Measurements from ENCODE around the gene ZSWIM1. TPM values are rescaled to one million over a fixed set of nuclear protein-coding genes. Genes with fewer than 3 reads are reported as not detected.

The ZSWIM1 gene
- polyA plus RNA-seq, 1 donor (not counting 4 experiments of a cell fraction or from before 2014, with no cell fraction given) = 4.4 TPM

DNA sequence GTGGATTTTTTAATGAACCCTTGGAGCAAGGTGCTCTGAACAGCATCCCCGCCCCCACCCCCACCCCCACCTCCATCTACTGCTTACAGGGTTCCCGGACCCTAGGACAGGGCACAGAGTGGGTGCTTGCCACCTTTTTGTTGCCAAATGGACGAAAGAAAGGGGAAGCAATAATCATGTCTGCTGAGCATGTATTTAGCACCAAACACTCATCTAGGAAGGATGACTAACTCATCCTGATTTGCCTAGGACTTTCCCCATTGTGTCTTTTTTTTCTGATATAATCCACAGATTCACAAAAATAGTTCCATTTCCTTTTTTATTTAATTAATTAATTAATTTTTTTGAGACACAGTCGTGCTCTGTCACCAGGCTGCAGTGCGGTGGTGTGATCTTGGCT is 32.1 kb downstream of the ZSWIM1 start:
- TF ChIP-seq, protein P1, sequence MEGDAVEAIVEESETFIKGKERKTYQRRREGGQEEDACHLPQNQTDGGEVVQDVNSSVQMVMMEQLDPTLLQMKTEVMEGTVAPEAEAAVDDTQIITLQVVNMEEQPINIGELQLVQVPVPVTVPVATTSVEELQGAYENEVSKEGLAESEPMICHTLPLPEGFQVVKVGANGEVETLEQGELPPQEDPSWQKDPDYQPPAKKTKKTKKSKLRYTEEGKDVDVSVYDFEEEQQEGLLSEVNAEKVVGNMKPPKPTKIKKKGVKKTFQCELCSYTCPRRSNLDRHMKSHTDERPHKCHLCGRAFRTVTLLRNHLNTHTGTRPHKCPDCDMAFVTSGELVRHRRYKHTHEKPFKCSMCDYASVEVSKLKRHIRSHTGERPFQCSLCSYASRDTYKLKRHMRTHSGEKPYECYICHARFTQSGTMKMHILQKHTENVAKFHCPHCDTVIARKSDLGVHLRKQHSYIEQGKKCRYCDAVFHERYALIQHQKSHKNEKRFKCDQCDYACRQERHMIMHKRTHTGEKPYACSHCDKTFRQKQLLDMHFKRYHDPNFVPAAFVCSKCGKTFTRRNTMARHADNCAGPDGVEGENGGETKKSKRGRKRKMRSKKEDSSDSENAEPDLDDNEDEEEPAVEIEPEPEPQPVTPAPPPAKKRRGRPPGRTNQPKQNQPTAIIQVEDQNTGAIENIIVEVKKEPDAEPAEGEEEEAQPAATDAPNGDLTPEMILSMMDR (optimal IDR thresholded peaks at IDR 0.05 in 1 of 3, IDR thresholded peaks at IDR 0.05 in 1 of 3, conservative IDR thresholded peaks at IDR 0.05 in 1 of 3; ENCODE audit: extremely low read depth in 1 of 3, insufficient read depth in 2 of 3, low read length in 3 of 3) = no peak
- TF ChIP-seq EZH2 (IDR thresholded peaks at IDR 0.05; ENCODE audit: low read length) = no peak

DNA sequence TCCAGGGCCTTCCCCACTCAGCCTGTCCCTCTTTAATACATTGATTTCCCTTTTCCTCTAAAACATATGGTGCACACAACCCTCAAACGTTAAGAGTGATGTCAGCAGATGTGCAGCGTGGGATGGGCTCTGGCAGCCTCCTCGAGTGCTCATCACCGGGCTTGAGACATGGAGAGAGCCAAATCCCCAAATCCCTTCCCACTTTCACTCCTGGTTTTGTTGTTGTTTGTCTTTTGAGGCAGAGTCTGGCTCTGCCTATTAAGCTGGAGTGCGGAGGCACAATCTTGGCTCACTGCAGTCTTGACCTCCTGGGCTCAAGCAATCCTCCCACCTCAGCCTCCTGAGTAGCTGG is 36.7 kb downstream of the ZSWIM1 start:
- Histone ChIP-seq H3K4me2 (ENCODE audit: control insufficient read depth, extremely low read depth, insufficient read depth, low read depth, low read length) (no peak overlapping the region), H3K36me3 (ENCODE audit: control insufficient read depth in 2 of 2, extremely low read depth in 1 of 2, insufficient read depth in 2 of 2, low read length in 2 of 2) (no peaks in the 10 kb centered on the region), H3K27me3 (ENCODE audit: control insufficient read depth, extremely low read depth, insufficient read depth, low read length) (no peaks in the 10 kb centered on the region), H3K79me2 (ENCODE audit: control insufficient read depth, insufficient read depth, low read length) (no peaks in the 10 kb centered on the region), H3K9me1 (ENCODE audit: control insufficient read depth, extremely low read depth, insufficient read depth, low read length) (no peaks in the 10 kb centered on the region), H3K4me1 (ENCODE audit: control insufficient read depth, extremely low read depth, insufficient read depth, low read length) (no peaks in the 10 kb centered on the region), H4K20me1 (ENCODE audit: control insufficient read depth, extremely low read depth, insufficient read depth, low read length) (no peaks in the 10 kb centered on the region), H3K9ac (ENCODE audit: control insufficient read depth, extremely low read depth, insufficient read depth, low read length) (no peak overlapping the region), H2AFZ (ENCODE audit: control insufficient read depth, low read length) (no peak overlapping the region), H3K9me3 (ENCODE audit: control insufficient read depth, low read depth, low read length) (no peaks in the 10 kb centered on the region), H3K27ac (ENCODE audit: control insufficient read depth, insufficient read depth, low read length) (no peak overlapping the region), H3K4me3 (ENCODE audit: control insufficient read depth in 2 of 3, extremely low read depth in 1 of 3, insufficient read depth in 2 of 3, low read depth in 1 of 3, low read length in 3 of 3) (no peak overlapping the region)
- dilution Hi-C loops (cut with MboI; ENCODE audit: extremely low pct_ligation_motif_present, low sequenced_read_pairs) = no loop called here
- TF ChIP-seq EZH2 (IDR thresholded peaks at IDR 0.05; ENCODE audit: low read length) = no peak
- TF ChIP-seq, protein P1 (optimal IDR thresholded peaks at IDR 0.05 in 1 of 3, IDR thresholded peaks at IDR 0.05 in 1 of 3, conservative IDR thresholded peaks at IDR 0.05 in 1 of 3; ENCODE audit: extremely low read depth in 1 of 3, insufficient read depth in 2 of 3, low read length in 3 of 3) = no peak
- FAIRE-seq = no peak
- DNase-seq (ENCODE audit: low read depth, low spot score) = no peak

More for the DNA sequence above, 32.1 kb downstream of the ZSWIM1 start:
- no peak overlapping the region for H3K9ac ChIP-seq (ENCODE audit: control insufficient read depth, extremely low read depth, insufficient read depth, low read length)
- H3K4me2 ChIP-seq (ENCODE audit: control insufficient read depth, extremely low read depth, insufficient read depth, low read depth, low read length) = no peak overlapping the region
- H3K27ac ChIP-seq (ENCODE audit: control insufficient read depth, insufficient read depth, low read length) = no peak overlapping the region
- H3K9me1 ChIP-seq (ENCODE audit: control insufficient read depth, extremely low read depth, insufficient read depth, low read length) = no peaks in the 10 kb centered on the region
- dilution Hi-C loops (cut with MboI; ENCODE audit: extremely low pct_ligation_motif_present, low sequenced_read_pairs) = no loop called here
- FAIRE-seq (no peak), DNase-seq (ENCODE audit: low read depth, low spot score) (no peak)
- no peak overlapping the region for H3K4me3 ChIP-seq (ENCODE audit: control insufficient read depth in 2 of 3, extremely low read depth in 1 of 3, insufficient read depth in 2 of 3, low read depth in 1 of 3, low read length in 3 of 3)
- H4K20me1 ChIP-seq (ENCODE audit: control insufficient read depth, extremely low read depth, insufficient read depth, low read length) = no peaks in the 10 kb centered on the region
- H3K36me3 ChIP-seq (ENCODE audit: control insufficient read depth in 2 of 2, extremely low read depth in 1 of 2, insufficient read depth in 2 of 2, low read length in 2 of 2) = peaks cover 2 to 3% of the 10 kb centered on the region in 2 experiments
- no peak overlapping the region for H2AFZ ChIP-seq (ENCODE audit: control insufficient read depth, low read length)
- no peaks in the 10 kb centered on the region for H3K27me3 ChIP-seq (ENCODE audit: control insufficient read depth, extremely low read depth, insufficient read depth, low read length)
- H3K9me3 ChIP-seq (ENCODE audit: control insufficient read depth, low read depth, low read length) = no peaks in the 10 kb centered on the region
- H3K4me1 ChIP-seq (ENCODE audit: control insufficient read depth, extremely low read depth, insufficient read depth, low read length) = peaks cover 16% of the 10 kb centered on the region
- no peaks in the 10 kb centered on the region for H3K79me2 ChIP-seq (ENCODE audit: control insufficient read depth, insufficient read depth, low read length)
